Measurements from ENCODE around the gene PROC. TPM values are rescaled to one million over a fixed set of nuclear protein-coding genes. Genes with fewer than 3 reads are reported as not detected.
A peak's percentile ranks its signal among the peaks of the same experiment; 100 is the strongest.

PROC gene
- total and polyA plus RNA-seq, 9 donors, result 0.51 to 1.1 TPM; not detected in 7

DNA sequence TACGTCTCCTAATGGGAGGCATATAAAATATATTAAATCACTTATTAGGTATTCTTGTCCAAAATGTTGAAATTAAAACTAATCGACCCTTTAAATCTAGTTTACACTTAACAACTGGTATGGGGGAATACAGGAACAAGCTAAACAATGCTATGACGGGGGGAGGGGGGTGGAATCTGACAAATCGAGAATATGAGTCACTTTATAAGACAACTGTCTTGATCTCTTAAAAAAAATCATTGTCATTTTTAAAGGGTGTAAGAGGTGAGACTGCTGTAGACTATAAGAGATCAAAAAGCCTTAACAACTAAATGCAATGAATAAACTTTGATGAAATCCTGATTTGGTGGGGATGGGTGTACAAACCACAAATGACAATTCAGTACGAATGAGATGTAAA lies 36.5 kb upstream of the PROC start:
- 69 to 79% (median 75%) methylated on average over 4 to 5 of the region's 5 CpGs for WGBS, 3 donors
- DNase-seq, result no peak
- no peak for TF ChIP-seq POLR2A (IDR thresholded peaks at IDR 0.05)
- TF ChIP-seq EP300 (IDR thresholded peaks at IDR 0.05), result no peak
- TF ChIP-seq CTCF (IDR thresholded peaks at IDR 0.05), result no peak
- Histone ChIP-seq H3K9me3 (no peaks in the 10 kb centered on the region), H3K27me3 (no peaks in the 10 kb centered on the region), H3K4me3 (no peak overlapping the region), H3K27ac (no peak overlapping the region), H3K4me1 (ENCODE audit: insufficient read depth) (no peaks in the 10 kb centered on the region), H3K36me3 (no peaks in the 10 kb centered on the region)
- intact Hi-C loops (cut with DNase I), result no loop called here

- Histone ChIP-seq H3K4me1 (ENCODE audit: insufficient read depth) (no peaks in the 10 kb centered on the region), H3K36me3 (no peaks in the 10 kb centered on the region), H3K9me3 (no peaks in the 10 kb centered on the region), H3K27ac (no peak overlapping the region), H3K4me3 (no peak overlapping the region), H3K27me3 (no peaks in the 10 kb centered on the region)
- TF ChIP-seq EP300 (IDR thresholded peaks at IDR 0.05) (no peak), POLR2A (IDR thresholded peaks at IDR 0.05) (no peak), CTCF (IDR thresholded peaks at IDR 0.05) (no peak)
- intact Hi-C loops (cut with DNase I), result no loop called here
- 81 to 86% (median 86%) methylated on average over 3 of the region's 3 CpGs for WGBS, 3 donors
- DNase-seq, result no peak
Observed at GRCh38 chr2:127382831-127383230, 35.4 kb upstream of the PROC start.

DNA sequence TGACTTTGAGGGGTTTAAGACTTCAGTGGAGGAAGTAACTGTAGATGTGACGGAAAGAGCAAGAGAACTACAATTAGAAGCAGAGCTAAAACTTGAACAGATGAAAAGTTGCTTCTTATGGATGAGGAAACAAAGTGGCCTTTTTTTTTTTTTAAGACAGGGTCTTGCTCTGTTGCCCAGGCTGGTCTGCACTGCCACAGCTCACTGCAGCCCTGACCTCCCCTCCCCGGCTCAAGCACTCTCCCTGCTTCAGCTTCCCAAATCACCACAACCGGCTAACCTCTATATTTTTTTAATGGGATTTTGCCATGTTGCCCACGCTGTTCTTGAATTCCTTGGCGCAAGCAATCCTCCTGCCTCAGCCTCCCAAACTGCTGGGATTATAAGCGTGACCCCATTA lies 33.7 kb upstream of the PROC start:
- H3K27ac ChIP-seq, result no peak overlapping the region
- TF ChIP-seq EP300 (IDR thresholded peaks at IDR 0.05) (no peak), CTCF (IDR thresholded peaks at IDR 0.05) (no peak), POLR2A (IDR thresholded peaks at IDR 0.05) (no peak)
- WGBS, 3 donors, result 89 to 96% (median 91%) methylated on average over 6 of the region's 6 CpGs
- no peaks in the 10 kb centered on the region for H3K9me3 ChIP-seq
- no peaks in the 10 kb centered on the region for H3K36me3 ChIP-seq
- H3K4me1 ChIP-seq (ENCODE audit: insufficient read depth), result peaks cover 1% of the 10 kb centered on the region
- intact Hi-C loops (cut with DNase I), result no loop called here
- H3K27me3 ChIP-seq, result no peaks in the 10 kb centered on the region
- no peak for DNase-seq
- no peak overlapping the region for H3K4me3 ChIP-seq

DNA sequence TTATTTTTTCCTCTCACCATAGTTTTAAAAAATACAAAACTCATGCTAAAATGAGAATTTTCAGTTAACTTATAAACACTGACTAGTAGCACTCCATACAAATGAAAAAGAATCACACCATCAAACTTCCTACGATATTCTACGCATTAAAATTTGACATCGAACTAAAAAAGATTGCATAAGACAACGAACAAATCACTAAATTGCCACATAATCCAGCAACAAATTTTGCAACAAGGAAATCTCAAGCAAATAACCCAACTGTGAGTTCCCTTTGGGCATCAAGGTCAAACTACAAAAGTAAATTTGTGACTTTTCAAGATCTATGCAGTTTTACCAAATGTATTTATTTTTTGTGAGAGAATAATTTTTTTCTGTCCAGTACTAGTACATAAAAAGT lies 32.0 kb upstream of the PROC start:
- peaks cover 1% of the 10 kb centered on the region for H3K4me1 ChIP-seq (ENCODE audit: insufficient read depth)
- TF ChIP-seq CTCF (IDR thresholded peaks at IDR 0.05) (no peak), POLR2A (IDR thresholded peaks at IDR 0.05) (no peak)
- no peaks in the 10 kb centered on the region for H3K9me3 ChIP-seq
- no peak for DNase-seq
- peak overlapping the region; percentile 68 for H3K4me3 ChIP-seq
- WGBS, 3 donors, result 52 to 64% (median 62%) methylated on average over 4 of the region's 4 CpGs
- H3K27me3 ChIP-seq, result no peaks in the 10 kb centered on the region
- no peak overlapping the region for H3K27ac ChIP-seq
- H3K36me3 ChIP-seq, result no peaks in the 10 kb centered on the region
- intact Hi-C loops (cut with DNase I), result no loop called here

Measured in ovary (tissue), 9 donors.